Urinary bladder (tissue), 4 donors: ENCODE measurements around the gene TLE5. TPM values are rescaled to one million over a fixed set of nuclear protein-coding genes. Genes with fewer than 3 reads are reported as not detected.
"Not testable (repeated sequence)": the region's sequence is repeated elsewhere in the genome, so short reads cannot be mapped to it uniquely, and the experiment has no call there.

Source experiments
- DNase-seq: peaks from one replicate; pipeline ENCODE4 v3.0.0-alpha.2; 2015; ENCODE audit errors: extremely low spot score
- H3K27ac ChIP-seq: one replicate; pipeline ENCODE4 v1.5.1; 2013; ENCODE audit warnings: low read depth, mild to moderate bottlenecking, moderate library complexity
- H3K36me3 ChIP-seq: one replicate; pipeline ENCODE4 v1.6.1; 2013; ENCODE audit warnings: mild to moderate bottlenecking, moderate library complexity; ENCODE audit not compliant: insufficient read depth
- H3K4me1 ChIP-seq: one replicate; pipeline ENCODE4 v1.6.1; 2013; ENCODE audit warnings: mild to moderate bottlenecking, moderate library complexity; ENCODE audit not compliant: insufficient read depth
- H3K4me3 ChIP-seq: one replicate; pipeline ENCODE4 v1.5.1; 2013; ENCODE audit warnings: low read depth, low read length
- WGBS: extraction: QIAGEN DNeasy Blood & Tissue Kit; methylation state at CpG from one replicate; pipeline ENCODE4 v1.1.7; 2013; 5-methylcytosine and 5-hydroxymethylcytosine counted together
- polyA plus RNA-seq: library from polyadenylated mRNA; stranded (reverse); fragments of 200-250 nt; gene quantifications from one replicate; pipeline ENCODE4 v1.2.3, GENCODE V29; 2013
- total RNA-seq: library from RNA; depleted of rRNA; stranded (reverse); fragments of >200 nt; gene quantifications from one replicate; pipeline ENCODE4 v1.2.3, GENCODE V29; 2014
- donor health status: healthy with polysubstance abuse.
- donor health status: healthy.

TLE5 gene
- total and polyA plus RNA-seq, 2 donors: 65.0 to 725 TPM

DNA sequence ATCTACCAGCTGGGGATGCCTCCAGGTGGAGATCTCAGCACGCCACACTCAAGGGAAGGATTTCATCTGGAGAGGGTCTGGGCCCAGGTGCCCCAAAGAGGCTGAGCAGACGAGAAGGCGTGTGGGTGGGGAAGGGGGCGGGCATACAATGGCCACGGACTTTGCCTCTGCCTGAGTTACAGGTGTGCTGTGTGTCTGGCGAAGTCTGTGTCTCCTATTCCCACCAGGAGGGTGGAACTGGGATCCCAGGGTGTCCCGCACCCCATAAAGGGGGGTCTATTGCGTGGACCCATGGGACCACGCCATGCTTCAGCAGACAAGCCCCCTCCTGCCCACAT is 36.8 kb downstream of the TLE5 start:
- no peak overlapping the region for H3K27ac ChIP-seq
- no peaks in the 10 kb centered on the region for H3K36me3 ChIP-seq
- no peak for DNase-seq
- WGBS: 89% methylated on average over 9 of the region's 9 CpGs
- H3K4me1 ChIP-seq: no peaks in the 10 kb centered on the region
- H3K4me3 ChIP-seq: no peak overlapping the region

DNA sequence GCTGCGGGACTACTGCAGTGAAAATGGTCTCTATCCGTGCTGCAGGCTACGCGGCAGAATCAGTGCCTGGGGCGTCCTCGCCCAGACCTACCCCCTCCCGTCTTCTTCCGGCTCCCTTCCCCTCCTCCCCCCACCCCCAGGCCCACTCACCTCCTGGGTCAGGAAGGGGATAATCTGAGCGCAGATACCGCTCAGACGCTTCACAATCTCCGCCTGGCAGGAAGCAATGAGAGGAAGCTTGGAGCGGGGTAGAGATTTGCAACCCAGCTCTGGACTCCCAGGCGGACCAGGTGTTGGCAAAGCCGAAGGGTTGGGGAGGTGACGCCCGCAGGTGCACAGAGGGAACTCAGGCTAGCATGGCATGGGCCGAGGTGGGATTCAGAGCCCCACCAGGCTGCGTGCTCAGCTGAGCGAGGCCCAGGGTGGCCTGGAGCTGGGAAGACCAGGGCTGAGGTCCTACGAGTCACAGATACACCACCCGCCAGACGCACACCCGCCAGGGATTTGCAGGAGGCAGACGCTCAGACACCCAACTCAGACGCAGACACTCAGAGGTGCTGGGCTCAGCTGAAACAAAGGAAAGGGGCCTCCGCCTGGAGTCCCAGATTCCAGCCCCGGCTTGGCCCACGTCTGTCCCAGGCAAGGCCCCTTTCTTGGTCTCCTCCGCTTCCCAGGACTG is 37.3 kb downstream of the TLE5 start:
- Histone ChIP-seq H3K4me1 (no peaks in the 10 kb centered on the region), H3K36me3 (no peaks in the 10 kb centered on the region), H3K4me3 (no peak overlapping the region), H3K27ac (no peak overlapping the region)
- WGBS: 73% methylated on average over 30 of the region's 30 CpGs
- DNase-seq: no peak

GRCh38 chr19:3024509-3024869 is 37.8 kb downstream of the TLE5 start:
- Histone ChIP-seq H3K4me3 (no peak overlapping the region), H3K27ac (no peak overlapping the region), H3K4me1 (no peaks in the 10 kb centered on the region), H3K36me3 (no peaks in the 10 kb centered on the region)
- no peak for DNase-seq
- WGBS: 75% methylated on average over 5 of the region's 5 CpGs

GRCh38 chr19:3020321-3020960 is 41.9 kb downstream of the TLE5 start:
- WGBS: 80% methylated on average over 18 of the region's 18 CpGs
- Histone ChIP-seq H3K4me3 (no peak overlapping the region), H3K36me3 (no peaks in the 10 kb centered on the region), H3K27ac (no peak overlapping the region), H3K4me1 (no peaks in the 10 kb centered on the region)
- no peak for DNase-seq

GRCh38 chr19:3019211-3019854 is 43.0 kb downstream of the TLE5 start:
- H3K4me3 ChIP-seq: no peak overlapping the region
- DNase-seq: no peak
- H3K4me1 ChIP-seq: no peaks in the 10 kb centered on the region
- H3K27ac ChIP-seq: no peak overlapping the region
- no peaks in the 10 kb centered on the region for H3K36me3 ChIP-seq
- WGBS: 93% methylated on average over 28 of the region's 28 CpGs

DNA sequence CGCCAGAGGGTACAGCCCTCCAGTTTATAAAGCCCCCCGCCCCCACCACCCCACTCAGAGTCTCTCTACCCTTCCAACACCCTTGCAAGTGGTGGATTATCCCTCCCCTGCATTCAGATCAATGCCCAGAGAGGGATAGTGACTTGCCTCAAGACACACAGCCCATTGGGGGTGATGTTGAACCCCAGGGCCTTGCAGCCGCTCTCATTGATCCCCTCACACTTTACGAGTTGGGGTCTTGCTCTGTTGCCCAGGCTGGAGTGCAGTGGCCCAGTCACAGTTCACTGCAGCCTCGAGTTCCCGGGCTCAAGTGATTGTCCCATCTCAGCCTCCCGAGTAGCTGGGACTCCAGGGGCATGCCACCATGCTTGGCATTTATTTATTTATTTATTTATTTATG is 44.4 kb downstream of the TLE5 start:
- Histone ChIP-seq H3K27ac (no peak overlapping the region), H3K4me1 (no peaks in the 10 kb centered on the region), H3K4me3 (no peak overlapping the region), H3K36me3 (no peaks in the 10 kb centered on the region)
- 89% methylated on average over 7 of the region's 7 CpGs for WGBS
- DNase-seq: no peak

GRCh38 chr19:3015126-3016057 is 46.9 kb downstream of the TLE5 start:
- no peaks in the 10 kb centered on the region for H3K36me3 ChIP-seq
- no peak for DNase-seq
- 94% methylated on average over 22 of the region's 22 CpGs for WGBS

GRCh38 chr19:3014135-3014534 is 48.2 kb downstream of the TLE5 start:
- WGBS: 98% methylated on average over 8 of the region's 8 CpGs
- Histone ChIP-seq H3K4me3 (no peak overlapping the region), H3K27ac (no peak overlapping the region), H3K4me1 (no peaks in the 10 kb centered on the region), H3K36me3 (no peaks in the 10 kb centered on the region)
- DNase-seq: no peak

More at GRCh38 chr19:3015126-3016057, 46.9 kb downstream of the TLE5 start:
- Histone ChIP-seq H3K4me1 (no peaks in the 10 kb centered on the region), H3K4me3 (no peak overlapping the region), H3K27ac (no peak overlapping the region)

DNA sequence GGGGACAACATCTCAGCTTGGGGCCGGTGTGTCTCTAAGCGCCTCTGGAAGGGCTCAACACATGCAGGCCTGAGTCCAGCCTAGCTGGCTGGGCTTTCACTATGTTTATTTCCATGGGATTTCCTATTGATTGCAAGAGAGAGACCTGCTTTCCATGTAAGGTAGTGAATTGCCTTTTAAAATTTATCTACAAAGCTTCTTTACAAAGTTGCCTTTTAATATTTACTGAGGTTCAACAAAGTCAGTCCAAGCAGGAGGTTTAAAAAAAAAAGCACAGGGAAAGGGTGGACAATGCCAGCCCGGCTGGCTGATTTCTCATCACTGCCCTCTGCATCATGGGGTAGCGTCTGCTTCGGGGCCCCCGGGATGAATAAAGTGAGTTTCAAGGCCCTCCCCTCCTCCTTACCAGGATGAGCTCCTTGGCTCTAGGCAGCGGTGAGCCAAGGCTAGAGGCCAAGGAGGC is 49.0 kb downstream of the TLE5 start:
- H3K4me1 ChIP-seq: no peaks in the 10 kb centered on the region
- no peaks in the 10 kb centered on the region for H3K36me3 ChIP-seq
- no peak overlapping the region for H3K4me3 ChIP-seq
- WGBS: 33% methylated on average over 7 of the region's 7 CpGs
- no peak for DNase-seq
- H3K27ac ChIP-seq: peak overlapping the region; percentile 13

GRCh38 chr19:3012621-3013262 is 49.6 kb downstream of the TLE5 start:
- DNase-seq: no peak
- Histone ChIP-seq H3K4me3 (no peak overlapping the region), H3K36me3 (no peaks in the 10 kb centered on the region), H3K27ac (no peak overlapping the region), H3K4me1 (no peaks in the 10 kb centered on the region)
- WGBS: 51% methylated on average over 16 of the region's 16 CpGs

DNA sequence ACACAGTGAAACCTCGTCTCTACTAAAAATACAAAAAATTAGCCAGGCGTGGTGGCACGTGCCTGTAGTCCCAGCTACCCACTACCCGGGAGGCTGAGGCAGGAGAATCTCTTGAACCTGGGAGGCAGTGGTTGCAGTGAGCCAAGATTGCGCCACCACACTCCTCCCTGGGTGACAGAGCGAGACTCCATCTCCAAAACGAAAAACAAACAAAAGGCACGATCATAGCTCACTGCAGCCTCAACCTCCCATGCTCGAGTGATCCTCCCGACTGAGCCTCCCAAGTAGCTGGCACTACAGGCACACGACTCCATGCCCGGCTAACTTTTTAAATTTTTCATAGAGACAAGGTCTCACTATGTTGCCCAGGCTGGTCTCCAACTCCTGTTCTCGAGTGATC is 50.2 kb downstream of the TLE5 start:
- not testable (repeated sequence) for H3K4me3 ChIP-seq, H3K4me1 ChIP-seq, H3K36me3 ChIP-seq, H3K27ac ChIP-seq, DNase-seq
- whole genome bisulfite sequencing: 87% methylated on average over 13 of the region's 13 CpGs

- WGBS: 89% methylated on average over 13 of the region's 13 CpGs
- no peak for DNase-seq
Observed at GRCh38 chr19:3010871-3011270, 51.4 kb downstream of the TLE5 start.

DNA sequence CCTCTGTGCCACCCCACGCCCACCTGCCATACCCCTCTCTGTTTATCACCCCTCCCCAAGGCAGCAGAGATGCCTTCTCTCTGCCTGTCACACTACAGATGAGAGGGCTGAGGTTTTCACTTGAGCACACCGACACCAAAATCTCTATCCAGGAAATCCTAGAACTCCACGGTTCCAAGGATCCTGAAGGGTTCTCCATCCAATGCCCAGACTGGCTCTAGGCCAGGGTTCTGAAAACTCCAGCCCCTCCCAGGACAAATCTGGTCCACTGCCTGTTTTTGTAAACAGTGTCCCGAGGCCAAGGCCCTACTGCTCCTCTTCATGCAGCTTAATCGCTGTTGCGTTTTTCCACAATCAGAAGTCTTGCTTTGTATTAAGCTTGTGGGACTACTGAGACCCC is 53.3 kb downstream of the TLE5 start:
- Histone ChIP-seq H3K36me3 (no peaks in the 10 kb centered on the region), H3K27ac (no peak overlapping the region), H3K4me1 (no peaks in the 10 kb centered on the region), H3K4me3 (no peak overlapping the region)
- 60% methylated on average over 6 of the region's 6 CpGs for WGBS
- no peak for DNase-seq

More at GRCh38 chr19:3010871-3011270, 51.4 kb downstream of the TLE5 start:
- no peak overlapping the region for H3K4me3 ChIP-seq
- no peak overlapping the region for H3K27ac ChIP-seq
- H3K36me3 ChIP-seq: no peaks in the 10 kb centered on the region
- H3K4me1 ChIP-seq: no peaks in the 10 kb centered on the region
